Neural cell (in vitro differentiated cells): Measurements from ENCODE around the gene XPNPEP3. TPM values are rescaled to one million over a fixed set of nuclear protein-coding genes. Genes with fewer than 3 reads are reported as not detected.

Source experiments
- H2AFZ ChIP-seq: fragments of 200-600, 300-800 bp; sonication (generic), shearing (Covaris generic); 2 replicates; pipeline ENCODE4 v1.6.0; 2014; ENCODE audit warnings: low read depth, mild to moderate bottlenecking, antibody characterized with exemption, low read length, moderate library complexity
- H3F3A ChIP-seq: fragments of 200-600 bp; shearing (Covaris generic); 2 replicates; pipeline ENCODE4 v1.6.1; 2016; ENCODE audit warnings: mild to moderate bottlenecking, moderate library complexity, mixed read lengths, antibody characterized with exemption, low read length; ENCODE audit not compliant: insufficient read depth, poor library complexity, severe bottlenecking
- H3K27ac ChIP-seq: fragments of 200-600, 300-800 bp; sonication (generic), shearing (Covaris generic); 2 replicates; pipeline ENCODE4 v1.5.1; 2014; ENCODE audit warnings: mild to moderate bottlenecking, low read length, moderate library complexity
- H3K27me3 ChIP-seq: fragments of 300-800, 200-600 bp; sonication (generic), shearing (Covaris generic); 2 replicates; pipeline ENCODE4 v1.6.0; 2014; ENCODE audit warnings: mild to moderate bottlenecking, low read depth, low read length, moderate library complexity; ENCODE audit not compliant: insufficient read depth
- H3K36me3 ChIP-seq: fragments of 300-800, 200-600 bp; sonication (generic), shearing (Covaris generic); 2 replicates; pipeline ENCODE4 v1.5.1; 2014; ENCODE audit warnings: mild to moderate bottlenecking, antibody characterized with exemption, low read length, moderate library complexity; ENCODE audit not compliant: insufficient read depth
- H3K4me2 ChIP-seq: fragments of 300-800, 200-600 bp; sonication (generic), shearing (Covaris generic); 2 replicates; pipeline ENCODE4 v1.6.0; 2014; ENCODE audit warnings: mild to moderate bottlenecking, low read length
- H3K4me3 ChIP-seq: fragments of 300-800, 200-600 bp; sonication (generic), shearing (Covaris generic); 2 replicates; pipeline ENCODE4 v1.5.1; 2014; ENCODE audit warnings: mild to moderate bottlenecking, low read length, moderate library complexity
- H3K79me2 ChIP-seq: fragments of 200-600 bp; shearing (Covaris generic); replicated peaks from 2 replicates; pipeline ENCODE4 v1.6.0; 2014; ENCODE audit warnings: mild to moderate bottlenecking, low read length, moderate library complexity; ENCODE audit not compliant: insufficient read depth
- H3K9ac ChIP-seq: fragments of 300-800, 200-600 bp; sonication (generic), shearing (Covaris generic); 2 replicates; pipeline ENCODE4 v1.6.1; 2016; ENCODE audit warnings: mild to moderate bottlenecking, low read length, mixed read lengths
- H3K9me2 ChIP-seq: fragments of 200-600 bp; shearing (Covaris generic); 2 replicates; pipeline ENCODE4 v1.6.1; 2016; ENCODE audit warnings: mild to moderate bottlenecking, low read length, mixed read lengths; ENCODE audit not compliant: insufficient read depth
- H3K9me3 ChIP-seq: fragments of 200-600, 300-800 bp; sonication (generic), shearing (Covaris generic); 2 replicates; pipeline ENCODE4 v1.6.1; 2016; ENCODE audit warnings: mild to moderate bottlenecking, mixed run types, low read length, moderate library complexity, mixed read lengths
- H4K20me1 ChIP-seq: fragments of 200-600 bp; shearing (Covaris generic); 2 replicates; pipeline ENCODE4 v1.6.1; 2016; ENCODE audit warnings: mild to moderate bottlenecking, mixed run types; ENCODE audit not compliant: insufficient read depth
- EP300 ChIP-seq: fragments of 450-650 bp; conservative IDR thresholded peaks from 2 replicates; pipeline ENCODE4 v1.6.1; 2014; ENCODE audit warnings: antibody characterized with exemption, mild to moderate bottlenecking, moderate library complexity; ENCODE audit not compliant: poor library complexity, severe bottlenecking
- EZH2 ChIP-seq: fragments of 200-600, 300-800 bp; shearing (Covaris generic), sonication (generic); IDR thresholded peaks from 2 replicates; pipeline ENCODE4 v1.6.1; 2014; ENCODE audit warnings: antibody characterized with exemption, low read length, borderline replicate concordance, mild to moderate bottlenecking; ENCODE audit not compliant: insufficient read depth, poor library complexity, severe bottlenecking
- MXI1 ChIP-seq: fragments of 450-650 bp; conservative IDR thresholded peaks from 2 replicates; pipeline ENCODE4 v1.6.1; 2014; ENCODE audit warnings: antibody characterized with exemption, mild to moderate bottlenecking; ENCODE audit not compliant: poor library complexity, severe bottlenecking
- POLR2AphosphoS5 ChIP-seq: IDR thresholded peaks from 2 replicates; pipeline ENCODE4 v1.6.1; 2012
- RAD21 ChIP-seq: fragments of 450-650 bp; conservative IDR thresholded peaks from 2 replicates; pipeline ENCODE4 v1.6.1; 2014; ENCODE audit warnings: antibody characterized with exemption, mild to moderate bottlenecking, moderate library complexity
- SMC3 ChIP-seq: fragments of 450-650 bp; conservative IDR thresholded peaks from 2 replicates; pipeline ENCODE4 v1.6.1; 2014; ENCODE audit warnings: antibody characterized with exemption, mild to moderate bottlenecking, moderate library complexity; ENCODE audit not compliant: poor library complexity
- TAF1 ChIP-seq: IDR thresholded peaks from 2 replicates; pipeline ENCODE4 v1.6.1; 2012; ENCODE audit warnings: low read depth
- polyA plus RNA-seq: library from polyadenylated mRNA; depleted of rRNA; stranded (reverse); fragments of >200 nt; gene quantifications from 2 replicates; pipeline ENCODE4 v1.2.3, GENCODE V29; 2014
- TF ChIP-seq, protein P1 (sequence below): IDR thresholded peaks from 2 replicates; pipeline ENCODE4 v1.6.1; 2012; ENCODE audit warnings: borderline replicate concordance
- TF ChIP-seq, protein P2 (sequence below): fragments of 450-650 bp; IDR thresholded peaks from 2 replicates; pipeline ENCODE4 v1.5.1; 2014; ENCODE audit warnings: antibody characterized with exemption, mild to moderate bottlenecking, moderate library complexity; ENCODE audit not compliant: poor library complexity, severe bottlenecking

Gene XPNPEP3
- polyA plus RNA-seq, 1 donor from 2014 or later, result 5.2 TPM

GRCh38 chr22:40919446-40919845 lies 62.5 kb downstream of the XPNPEP3 start:
- Histone ChIP-seq H2AFZ (no peak overlapping the region), H3K9me3 (no peaks in the 10 kb centered on the region), H3K4me3 (no peak overlapping the region), H4K20me1 (no peaks in the 10 kb centered on the region), H3K27me3 (no peaks in the 10 kb centered on the region), H3K79me2 (no peaks in the 10 kb centered on the region), H3K9ac (no peak overlapping the region), H3K27ac (no peak overlapping the region), H3K9me2 (no peaks in the 10 kb centered on the region), H3F3A (no peaks in the 10 kb centered on the region), H3K4me2 (no peak overlapping the region), H3K36me3 (no peaks in the 10 kb centered on the region)
- TF ChIP-seq POLR2AphosphoS5 (no peak), EP300 (no peak), SMC3 (no peak), TAF1 (no peak), EZH2 (no peak), RAD21 (no peak), MXI1 (no peak)
- TF ChIP-seq, protein P1, sequence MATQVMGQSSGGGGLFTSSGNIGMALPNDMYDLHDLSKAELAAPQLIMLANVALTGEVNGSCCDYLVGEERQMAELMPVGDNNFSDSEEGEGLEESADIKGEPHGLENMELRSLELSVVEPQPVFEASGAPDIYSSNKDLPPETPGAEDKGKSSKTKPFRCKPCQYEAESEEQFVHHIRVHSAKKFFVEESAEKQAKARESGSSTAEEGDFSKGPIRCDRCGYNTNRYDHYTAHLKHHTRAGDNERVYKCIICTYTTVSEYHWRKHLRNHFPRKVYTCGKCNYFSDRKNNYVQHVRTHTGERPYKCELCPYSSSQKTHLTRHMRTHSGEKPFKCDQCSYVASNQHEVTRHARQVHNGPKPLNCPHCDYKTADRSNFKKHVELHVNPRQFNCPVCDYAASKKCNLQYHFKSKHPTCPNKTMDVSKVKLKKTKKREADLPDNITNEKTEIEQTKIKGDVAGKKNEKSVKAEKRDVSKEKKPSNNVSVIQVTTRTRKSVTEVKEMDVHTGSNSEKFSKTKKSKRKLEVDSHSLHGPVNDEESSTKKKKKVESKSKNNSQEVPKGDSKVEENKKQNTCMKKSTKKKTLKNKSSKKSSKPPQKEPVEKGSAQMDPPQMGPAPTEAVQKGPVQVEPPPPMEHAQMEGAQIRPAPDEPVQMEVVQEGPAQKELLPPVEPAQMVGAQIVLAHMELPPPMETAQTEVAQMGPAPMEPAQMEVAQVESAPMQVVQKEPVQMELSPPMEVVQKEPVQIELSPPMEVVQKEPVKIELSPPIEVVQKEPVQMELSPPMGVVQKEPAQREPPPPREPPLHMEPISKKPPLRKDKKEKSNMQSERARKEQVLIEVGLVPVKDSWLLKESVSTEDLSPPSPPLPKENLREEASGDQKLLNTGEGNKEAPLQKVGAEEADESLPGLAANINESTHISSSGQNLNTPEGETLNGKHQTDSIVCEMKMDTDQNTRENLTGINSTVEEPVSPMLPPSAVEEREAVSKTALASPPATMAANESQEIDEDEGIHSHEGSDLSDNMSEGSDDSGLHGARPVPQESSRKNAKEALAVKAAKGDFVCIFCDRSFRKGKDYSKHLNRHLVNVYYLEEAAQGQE, result no peak
- TF ChIP-seq, protein P2, sequence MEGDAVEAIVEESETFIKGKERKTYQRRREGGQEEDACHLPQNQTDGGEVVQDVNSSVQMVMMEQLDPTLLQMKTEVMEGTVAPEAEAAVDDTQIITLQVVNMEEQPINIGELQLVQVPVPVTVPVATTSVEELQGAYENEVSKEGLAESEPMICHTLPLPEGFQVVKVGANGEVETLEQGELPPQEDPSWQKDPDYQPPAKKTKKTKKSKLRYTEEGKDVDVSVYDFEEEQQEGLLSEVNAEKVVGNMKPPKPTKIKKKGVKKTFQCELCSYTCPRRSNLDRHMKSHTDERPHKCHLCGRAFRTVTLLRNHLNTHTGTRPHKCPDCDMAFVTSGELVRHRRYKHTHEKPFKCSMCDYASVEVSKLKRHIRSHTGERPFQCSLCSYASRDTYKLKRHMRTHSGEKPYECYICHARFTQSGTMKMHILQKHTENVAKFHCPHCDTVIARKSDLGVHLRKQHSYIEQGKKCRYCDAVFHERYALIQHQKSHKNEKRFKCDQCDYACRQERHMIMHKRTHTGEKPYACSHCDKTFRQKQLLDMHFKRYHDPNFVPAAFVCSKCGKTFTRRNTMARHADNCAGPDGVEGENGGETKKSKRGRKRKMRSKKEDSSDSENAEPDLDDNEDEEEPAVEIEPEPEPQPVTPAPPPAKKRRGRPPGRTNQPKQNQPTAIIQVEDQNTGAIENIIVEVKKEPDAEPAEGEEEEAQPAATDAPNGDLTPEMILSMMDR, result no peak

- Histone ChIP-seq H3K9me2 (no peaks in the 10 kb centered on the region), H3K9ac (no peak overlapping the region), H3K4me2 (no peak overlapping the region), H3K4me3 (no peak overlapping the region), H3F3A (no peaks in the 10 kb centered on the region), H3K9me3 (no peaks in the 10 kb centered on the region), H3K27me3 (no peaks in the 10 kb centered on the region), H2AFZ (no peak overlapping the region), H4K20me1 (no peaks in the 10 kb centered on the region), H3K27ac (no peak overlapping the region), H3K36me3 (no peaks in the 10 kb centered on the region), H3K79me2 (no peaks in the 10 kb centered on the region)
- TF ChIP-seq TAF1 (no peak), POLR2AphosphoS5 (no peak), EP300 (no peak)
- TF ChIP-seq, protein P2, result no peak
These were observed 63.6 kb downstream of the XPNPEP3 start for GRCh38 chr22:40920526-40920925.
